HG02970 (cell line): Measurements from ENCODE around the gene CALML5.

ENCODE experiments used
- ATAC-seq: cut with Tn5 transposase; IDR thresholded peaks from one replicate; pipeline ENCODE4 v1.9.1; 2021; ENCODE audit warnings: mild to moderate bottlenecking, moderate library complexity, moderate number of reproducible peaks; ENCODE audit not compliant: unreplicated experiment, low FRiP score

Gene CALML5

DNA sequence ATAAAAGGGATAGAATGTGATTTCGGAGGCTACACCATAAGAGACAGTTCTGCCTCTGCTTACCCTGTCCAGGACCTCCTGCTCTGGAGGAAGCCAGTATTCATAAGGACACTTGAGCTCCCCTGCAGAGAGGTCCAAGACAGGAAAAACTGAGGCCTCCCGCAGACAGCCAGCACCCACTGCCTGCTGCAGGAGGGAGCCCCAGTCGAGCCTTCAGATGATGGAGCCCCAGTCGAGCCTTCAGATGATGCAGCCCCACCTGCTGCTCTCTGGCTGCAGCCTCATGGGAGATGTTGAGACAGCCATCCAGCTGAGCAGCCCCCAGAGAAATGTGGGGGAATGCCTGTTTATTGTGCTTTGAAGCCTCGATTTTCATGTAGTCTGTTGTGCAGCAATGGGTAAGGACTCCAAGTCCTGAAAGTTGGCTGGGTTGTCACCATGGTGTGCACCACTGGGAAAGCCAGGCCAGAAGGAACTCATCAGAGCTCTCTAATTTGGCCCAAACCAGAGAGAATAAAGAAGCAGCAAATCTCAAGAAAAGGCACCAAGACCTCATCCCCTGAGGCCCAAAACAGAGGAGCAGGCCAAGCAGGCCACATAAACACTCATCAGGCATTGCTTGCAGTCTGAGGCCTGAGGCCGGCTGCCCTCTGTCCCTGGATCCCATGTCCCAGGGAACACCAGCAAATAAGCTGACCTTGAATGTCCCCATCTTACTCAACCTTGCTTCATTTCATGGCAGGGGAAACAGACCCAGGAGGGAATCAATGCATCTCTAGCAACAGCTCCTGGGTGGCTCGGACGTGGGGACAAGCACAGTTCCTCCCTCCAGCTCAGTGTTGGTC, 30.9 kb downstream of the CALML5 start:
- ATAC-seq, result no peak

DNA sequence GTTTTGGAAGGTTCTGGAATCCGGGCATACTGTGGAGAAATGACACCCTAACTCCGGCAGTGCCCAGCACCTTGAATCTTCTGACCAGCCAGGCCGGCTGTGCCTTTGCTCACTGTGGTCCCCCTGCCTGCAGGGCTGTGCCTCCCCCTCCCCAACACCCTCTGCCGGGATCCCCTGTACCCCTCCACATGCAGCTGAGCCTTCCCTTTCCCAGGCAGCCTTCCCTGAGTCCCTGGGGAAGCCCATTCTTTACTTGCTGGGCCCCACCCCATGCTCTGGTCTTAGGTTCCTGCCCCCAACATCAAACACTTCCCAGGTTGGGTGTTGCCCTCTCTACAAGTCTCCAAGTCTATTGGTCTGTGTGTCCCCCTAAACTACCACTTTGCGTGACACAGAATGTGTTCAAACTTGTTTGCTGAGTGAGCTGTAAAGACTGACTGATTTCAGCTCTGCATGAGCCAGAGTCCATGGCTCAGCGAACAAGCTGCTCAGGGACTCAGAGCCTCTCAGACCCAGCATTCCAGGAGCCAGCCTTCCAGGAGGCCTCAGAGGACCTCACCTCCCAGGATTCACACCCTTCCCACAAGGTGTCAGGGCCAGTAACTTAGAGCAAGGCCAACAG, 31.6 kb downstream of the CALML5 start:
- no peak for ATAC-seq

DNA sequence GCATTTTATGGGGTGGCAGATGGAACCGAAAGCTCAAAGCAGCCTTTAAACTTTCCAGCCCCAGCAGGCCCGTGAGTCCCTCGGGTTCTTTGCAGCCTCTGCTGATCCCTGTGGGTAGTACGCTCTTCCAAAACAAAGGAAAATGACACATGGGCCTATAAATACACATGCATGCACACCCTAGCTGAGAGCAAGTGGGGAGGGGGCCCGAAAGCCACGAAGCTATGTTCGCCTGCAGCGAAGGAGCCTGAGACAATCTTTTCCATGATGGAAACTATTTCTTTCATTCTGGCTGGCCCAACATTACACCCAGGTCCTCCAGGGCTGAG, 32.2 kb downstream of the CALML5 start:
- ATAC-seq, result no peak

DNA sequence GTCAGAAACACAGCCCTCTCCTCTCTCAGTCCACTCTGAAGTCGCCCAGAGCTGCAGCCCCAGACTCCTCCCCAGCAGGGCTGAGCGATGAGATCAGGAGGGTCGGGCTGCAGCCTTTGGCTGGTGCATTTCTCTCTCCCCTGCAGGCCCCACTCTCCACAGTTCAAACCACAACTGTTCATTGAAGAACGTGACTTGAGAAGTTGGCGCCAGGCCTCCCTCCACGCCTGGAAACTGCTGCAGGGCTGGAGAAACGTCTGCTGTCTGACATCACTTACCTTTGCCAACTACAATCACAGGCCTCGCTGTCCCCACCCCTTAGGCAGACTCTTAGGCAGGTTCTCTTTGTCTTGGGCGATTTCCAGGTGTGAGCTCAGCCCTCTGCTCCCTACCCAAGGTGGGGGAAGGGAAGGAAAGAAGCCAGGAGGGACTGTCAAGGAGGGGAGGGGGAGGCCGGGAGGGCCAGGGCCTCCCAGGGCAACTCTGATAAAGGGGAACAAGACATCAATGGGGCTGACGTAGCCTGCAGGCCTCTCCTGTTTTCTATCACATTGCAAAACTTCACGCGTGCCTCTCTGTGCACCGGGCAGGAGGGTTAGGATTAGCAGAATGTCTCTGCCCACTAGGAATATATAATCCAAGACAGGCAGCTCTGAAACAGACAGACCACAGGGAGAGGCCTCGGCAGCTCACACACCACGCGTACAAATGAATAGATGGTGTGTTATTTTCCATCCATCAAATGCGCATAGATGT, 32.7 kb downstream of the CALML5 start:
- ATAC-seq, result no peak

DNA sequence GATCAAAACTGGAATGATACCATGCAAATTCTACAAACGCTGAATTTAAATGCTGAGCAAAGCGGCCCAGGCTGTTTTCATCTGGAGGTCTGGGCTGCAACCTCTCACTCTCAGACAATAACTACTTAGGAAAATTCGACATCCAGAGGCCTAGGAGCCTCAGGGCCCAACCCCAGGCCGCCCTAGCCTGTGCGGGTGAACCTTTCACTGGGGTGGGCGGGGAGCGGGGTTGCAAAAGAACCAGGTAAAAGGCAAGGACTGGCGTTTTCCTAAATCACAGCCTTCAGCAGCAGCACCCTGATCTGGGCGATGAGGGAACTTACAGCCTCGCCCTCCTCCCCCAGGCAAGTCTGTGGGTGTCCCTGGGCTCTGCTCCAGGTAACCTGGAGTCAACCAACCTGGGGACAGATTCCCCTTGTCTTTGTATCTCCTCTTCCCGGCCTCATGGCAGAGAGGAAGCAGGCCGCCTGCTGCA, 33.4 kb downstream of the CALML5 start:
- no peak for ATAC-seq

DNA sequence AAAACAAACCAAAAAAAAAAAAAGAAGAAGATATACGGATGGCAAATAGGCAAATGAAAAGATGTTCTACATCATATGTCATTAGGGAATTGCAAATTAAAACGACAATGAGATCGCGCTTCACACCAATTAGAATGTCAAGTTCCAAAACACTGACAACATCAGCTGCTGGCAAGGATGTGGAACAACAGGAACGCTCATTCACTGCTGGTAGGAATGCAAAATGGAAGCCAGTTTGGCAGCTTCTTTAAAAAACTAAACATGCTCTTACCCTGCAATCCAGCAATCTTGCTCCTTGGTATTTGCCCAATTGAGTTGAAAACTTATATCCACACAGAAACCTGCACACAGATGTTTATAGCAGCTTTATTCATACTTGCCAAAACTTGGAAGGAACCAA, 34.8 kb downstream of the CALML5 start:
- ATAC-seq, result no peak

DNA sequence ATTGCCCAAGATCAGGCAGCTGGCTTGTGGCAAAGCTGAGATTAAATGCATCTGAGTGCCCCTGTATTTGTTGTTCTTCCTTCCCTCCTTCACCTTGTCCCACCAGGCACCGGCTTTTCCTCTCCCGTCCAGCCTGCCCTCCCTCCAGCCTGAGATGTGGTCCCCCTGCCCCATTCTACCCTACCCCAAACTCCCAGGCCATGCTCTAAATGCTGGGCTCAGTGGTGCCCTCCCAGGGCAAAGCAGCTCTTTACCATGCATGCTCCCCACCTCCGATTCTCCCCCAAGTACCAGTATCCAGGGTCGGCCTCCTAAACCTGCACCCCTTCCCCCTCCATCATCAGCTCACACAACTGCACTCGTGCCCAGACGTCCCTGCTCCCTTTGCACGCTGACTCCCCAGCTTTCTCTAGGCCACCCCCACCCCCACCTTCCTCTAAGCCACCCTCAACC, 36.5 kb downstream of the CALML5 start:
- ATAC-seq, result no peak

DNA sequence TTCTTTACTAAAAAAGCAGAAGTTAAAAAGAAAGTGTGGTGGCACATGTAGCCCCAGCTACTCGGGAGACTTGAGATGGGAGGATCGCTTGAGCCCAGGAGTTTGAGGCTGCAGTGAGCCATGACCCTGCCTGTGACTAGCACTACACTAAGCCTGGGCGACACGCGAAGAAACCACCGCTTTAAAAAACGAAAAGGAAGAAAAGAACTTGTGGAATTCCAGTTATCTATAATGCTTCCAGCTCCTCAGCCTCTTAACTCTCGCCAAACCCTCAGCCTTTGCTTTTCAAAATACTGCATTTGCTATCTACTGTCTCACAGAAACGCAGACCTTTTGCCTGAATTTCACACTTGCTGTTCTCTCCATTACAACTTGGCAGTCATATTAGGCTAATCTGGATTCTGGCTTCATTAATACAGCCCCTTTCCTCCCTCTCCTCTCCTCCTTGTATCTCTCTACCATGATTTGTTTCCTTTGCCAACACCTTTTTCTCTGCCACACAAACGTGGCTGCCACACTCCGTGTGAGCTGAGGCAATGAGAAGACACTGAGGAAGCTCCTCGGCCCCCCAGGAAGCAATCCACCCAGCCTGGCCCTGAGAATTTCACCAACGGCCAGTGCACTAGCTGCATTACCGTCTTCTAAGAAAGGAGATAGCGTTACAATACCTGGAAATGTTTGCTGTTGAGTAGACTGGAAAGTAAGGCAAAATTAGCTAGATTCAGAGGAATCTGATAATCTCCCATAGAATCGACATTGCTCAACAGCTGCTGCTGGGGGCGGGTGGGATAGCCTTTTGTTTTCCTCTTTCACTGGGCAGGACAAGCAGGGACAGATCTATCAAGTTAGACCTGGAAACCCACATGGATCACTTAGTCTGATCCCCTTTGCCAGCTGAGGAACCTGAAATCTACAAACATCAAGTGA, 37.2 kb downstream of the CALML5 start:
- no peak for ATAC-seq

DNA sequence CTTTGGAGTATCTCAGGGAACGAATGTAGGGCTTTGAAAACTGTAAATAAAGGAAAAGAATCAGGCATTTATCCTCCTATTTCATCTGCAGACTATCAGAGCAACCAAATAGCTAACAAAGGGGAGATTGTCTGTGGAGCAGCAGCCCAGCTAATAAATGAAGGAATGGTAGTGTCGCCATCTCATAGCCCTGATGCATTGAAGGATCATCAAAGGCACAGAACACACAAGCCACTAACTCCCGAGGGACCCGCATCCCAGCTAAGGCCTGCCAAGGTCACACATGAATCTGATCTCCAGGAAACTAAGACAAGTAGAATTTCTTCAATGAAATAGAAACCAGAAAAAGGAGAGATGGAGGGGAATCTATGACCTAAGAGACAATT, 38.2 kb downstream of the CALML5 start:
- no peak for ATAC-seq

DNA sequence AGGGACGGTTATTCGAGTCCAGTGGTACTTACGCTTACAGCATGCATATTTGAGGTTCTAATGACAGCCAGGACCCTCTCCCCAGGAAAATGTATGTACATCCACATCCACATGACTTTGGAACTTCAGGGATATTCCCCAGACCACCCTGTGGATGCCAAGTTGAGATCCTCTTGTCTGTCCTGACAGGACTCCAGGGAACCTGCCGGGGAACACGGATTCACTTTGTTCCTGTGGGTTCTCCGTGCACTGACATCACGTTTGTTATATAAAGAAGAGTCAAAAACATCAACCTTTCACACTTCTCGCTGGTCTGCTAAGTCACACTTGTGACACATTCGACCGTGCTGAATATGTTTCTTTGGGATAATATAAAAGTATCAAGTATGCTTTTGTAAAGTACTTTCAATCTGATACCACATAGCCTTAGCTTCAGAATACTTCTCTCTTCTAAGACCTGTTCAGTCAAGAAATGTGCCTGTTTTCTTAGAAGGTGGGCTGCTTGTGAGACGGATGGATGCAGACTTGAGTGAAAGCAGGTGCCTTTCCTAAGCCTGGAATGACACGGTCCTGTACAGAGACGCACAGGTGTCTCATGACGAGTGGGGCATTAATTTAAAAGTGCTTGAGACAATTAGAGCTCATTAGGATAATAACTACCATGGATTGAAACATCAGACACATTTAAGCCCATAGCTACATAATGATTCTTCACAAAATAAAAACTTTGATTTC, 38.7 kb downstream of the CALML5 start:
- ATAC-seq, result no peak

DNA sequence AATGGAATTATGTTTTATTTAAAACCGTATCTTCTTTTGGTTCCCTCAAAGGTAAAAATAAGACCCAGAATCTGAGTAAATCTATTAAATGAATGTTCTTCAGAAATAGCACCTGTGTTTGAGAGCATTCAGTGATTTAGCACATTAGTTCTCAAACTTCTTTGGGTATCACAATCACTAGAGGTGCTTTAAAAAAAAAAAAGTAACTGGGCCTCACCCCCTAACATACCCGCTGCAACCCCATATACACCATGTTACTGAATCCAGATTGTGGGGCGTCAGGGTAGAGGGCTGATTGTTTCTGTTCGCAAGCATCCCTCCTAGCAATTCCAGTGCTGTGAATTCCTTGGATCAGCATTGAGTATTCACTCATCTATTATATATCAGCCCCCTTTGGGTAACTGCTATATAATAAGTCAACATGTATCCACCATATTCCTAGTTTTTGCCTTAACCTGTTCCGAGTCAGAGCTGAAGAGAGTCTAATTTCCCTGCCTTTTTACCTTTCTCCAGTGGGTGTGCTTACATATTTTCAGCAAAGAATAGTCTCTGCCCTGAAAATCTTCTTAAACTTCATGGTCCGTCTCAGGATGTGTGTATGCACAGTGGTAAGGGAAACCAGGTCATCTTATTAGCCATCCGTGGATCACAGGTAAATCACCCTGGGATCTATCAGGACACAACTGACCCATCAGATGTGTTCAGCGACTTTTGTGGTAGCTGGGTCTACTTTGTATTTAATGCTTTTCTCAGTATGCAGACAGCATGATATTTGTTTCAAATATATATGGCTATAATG, 40.2 kb downstream of the CALML5 start:
- no peak for ATAC-seq

DNA sequence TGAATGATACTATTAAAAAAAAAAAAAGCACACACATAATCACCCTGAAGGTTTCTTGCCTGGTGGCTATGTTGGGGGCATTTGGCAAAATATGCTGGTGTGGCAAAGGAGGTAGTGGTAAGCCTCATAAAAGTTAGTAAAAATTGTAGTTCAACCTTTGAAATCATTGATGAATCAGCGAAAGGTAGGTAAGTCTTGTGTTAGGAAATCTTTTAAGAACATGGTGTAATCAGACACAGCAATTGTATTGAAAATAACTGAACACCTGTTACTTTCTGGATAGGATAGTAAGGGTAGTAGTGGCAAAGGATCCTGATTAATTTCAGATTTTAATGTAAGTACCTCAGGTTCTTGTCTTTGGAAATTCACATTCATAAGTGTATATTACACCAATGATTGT, 40.9 kb downstream of the CALML5 start:
- no peak for ATAC-seq

DNA sequence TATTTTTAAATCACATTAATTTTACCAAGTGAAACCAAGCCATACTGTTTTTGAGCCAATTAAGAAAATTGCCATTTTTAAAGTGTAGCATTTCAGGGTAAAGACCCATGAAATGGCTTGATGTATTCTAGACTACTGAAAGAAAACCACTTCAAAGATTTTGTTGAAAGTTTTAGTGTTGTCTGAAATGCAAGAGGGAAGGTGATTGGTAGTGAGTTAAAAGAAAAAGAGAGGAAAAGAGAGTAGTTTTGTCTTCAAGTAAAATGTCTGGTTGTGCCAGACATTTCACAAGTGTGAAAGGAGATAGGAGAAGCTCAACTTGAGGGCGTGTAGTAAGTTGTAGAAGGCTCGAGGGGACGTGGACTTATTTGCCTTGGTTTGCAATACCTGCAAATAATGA, 41.6 kb downstream of the CALML5 start:
- no peak for ATAC-seq

DNA sequence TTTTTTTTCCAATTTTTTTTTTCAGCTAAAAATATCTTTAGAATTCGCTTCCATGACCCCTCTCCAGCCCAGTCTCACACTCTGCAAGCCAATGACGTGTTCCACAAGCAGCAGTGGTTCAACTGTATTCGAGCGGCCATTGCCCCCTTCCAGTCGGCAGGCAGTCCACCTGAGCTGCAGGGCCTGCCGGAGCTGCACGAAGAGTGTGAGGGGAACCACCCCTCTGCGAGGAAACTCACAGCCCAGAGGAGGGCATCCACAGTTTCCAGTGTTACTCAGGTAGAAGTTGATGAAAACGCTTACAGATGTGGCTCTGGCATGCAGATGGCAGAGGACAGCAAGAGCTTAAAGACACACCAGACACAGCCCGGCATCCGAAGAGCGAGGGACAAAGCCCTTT, 42.8 kb downstream of the CALML5 start:
- no peak for ATAC-seq

DNA sequence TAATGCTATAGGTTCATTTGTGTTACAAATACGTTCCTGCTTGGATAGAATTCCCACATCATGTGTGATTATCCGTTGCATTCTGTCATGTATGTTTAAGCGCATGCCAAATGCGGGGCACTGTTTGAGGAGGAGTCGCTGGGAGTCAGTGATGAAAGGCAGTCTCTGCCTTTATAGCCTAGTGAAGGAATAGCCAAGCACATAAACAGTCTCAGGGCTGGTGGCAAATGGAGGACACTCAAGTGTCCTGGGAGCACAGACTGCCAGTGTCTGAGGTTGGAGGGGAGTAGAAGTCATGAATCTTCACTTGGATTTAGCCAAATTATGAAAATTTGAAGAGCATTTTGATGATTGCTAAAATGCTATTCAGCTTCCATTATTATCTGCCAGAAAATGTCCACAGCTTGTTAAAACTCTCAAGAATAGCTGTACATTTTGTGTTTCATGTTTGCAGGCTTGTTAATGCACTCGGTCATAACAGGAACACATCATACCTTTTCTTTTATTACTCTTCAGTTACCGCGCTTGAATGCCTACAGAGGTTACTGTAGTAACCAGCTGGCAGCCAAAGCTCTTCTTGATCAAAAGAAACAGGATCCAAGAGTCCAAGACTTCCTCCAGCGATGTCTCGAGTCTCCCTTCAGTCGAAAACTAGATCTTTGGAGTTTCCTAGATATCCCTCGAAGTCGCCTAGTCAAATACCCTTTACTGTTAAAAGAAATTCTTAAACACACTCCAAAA, 45.5 kb downstream of the CALML5 start:
- no peak for ATAC-seq

DNA sequence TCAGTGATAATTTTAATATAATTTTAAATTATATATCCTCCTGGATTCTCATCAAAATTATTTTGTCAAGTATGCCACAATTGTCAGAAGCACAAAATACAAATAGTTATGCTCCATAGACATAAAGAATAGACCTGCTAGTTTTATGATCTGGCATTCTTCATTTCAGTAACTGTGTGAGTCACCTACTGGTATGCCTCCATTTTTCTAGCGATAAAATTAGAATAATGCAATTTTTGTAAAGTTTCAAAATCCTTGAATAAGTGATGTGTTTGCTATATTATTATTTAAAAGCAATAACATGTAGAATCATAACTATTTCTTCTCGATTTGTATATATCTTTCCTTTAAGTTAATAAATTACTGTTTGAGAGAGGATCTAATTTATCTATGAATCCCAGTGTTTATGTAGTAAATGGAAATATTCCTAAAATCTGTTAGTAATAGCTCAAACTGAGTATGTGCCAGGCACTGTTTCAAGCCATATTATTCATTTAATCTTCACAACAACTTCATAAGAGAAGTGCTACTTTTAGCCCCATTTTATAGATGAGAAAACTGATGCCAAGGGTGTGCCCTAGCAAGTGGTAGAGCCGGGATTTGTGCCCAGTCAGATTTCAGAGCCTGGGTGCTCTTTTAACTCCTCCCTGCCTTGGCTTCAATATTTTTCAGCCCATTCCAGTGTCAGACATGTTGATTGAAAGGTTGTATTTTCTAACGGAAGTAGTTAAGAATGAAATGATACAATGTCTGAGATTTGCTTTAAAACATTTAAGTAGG, 48.6 kb downstream of the CALML5 start:
- no peak for ATAC-seq

DNA sequence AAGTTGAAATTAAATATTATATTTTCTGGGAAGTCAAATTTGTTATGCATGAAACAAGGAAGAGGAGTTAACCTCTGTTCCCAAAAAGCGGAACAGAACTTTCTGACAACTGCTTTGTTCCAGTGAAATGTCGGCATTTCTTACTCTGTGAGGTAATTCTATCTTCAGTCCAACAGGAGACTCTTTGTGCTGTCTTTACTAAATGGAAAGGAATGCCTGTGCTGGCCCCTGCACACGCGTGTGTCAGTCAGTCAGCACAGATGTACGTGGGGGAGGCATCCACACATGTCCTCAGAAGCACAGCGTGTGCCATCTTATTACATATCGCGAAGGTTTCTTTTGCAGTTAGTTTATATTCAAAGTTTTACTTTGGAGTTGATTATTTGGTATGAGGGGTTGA, 49.5 kb downstream of the CALML5 start:
- no peak for ATAC-seq
